Activated CD4-positive, alpha-beta T cell treated with anti-CD3 and anti-CD28 coated beads, Interleukin-2, Interleukin-6, amounts not matched to agents 100 ng/mL and 50 ng/mL, durations not matched to agents 16 hours and 8 hours (primary cell): ENCODE measurements around the gene C6.
"Not testable (repeated sequence)": the region's sequence is repeated elsewhere in the genome, so short reads cannot be mapped to it uniquely, and the experiment has no call there.

Source experiments
- DNase-seq: peaks from one replicate; pipeline ENCODE4 v3.0.0-alpha.2; 2020

Gene C6

DNA sequence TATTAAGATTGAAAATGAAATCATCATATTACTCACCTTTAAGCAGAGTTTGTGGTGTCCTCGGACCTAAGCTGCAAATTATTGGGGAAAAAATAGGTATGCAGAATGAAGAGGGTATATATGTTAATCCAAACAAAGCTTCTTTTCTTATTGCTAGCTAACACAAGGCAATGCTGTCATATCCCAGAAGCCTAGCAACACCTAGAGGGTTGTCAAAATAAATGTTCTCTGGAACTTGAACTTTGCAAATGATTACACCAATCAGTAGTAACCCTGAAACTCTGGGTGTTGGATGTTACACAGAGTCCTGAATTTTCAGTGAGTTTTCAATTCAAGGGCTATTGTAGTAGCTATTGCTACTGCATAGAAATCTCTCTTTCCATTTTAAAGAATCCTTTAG is at the start of gene C6:
TSS of gene C6 (minus strand) at position 193 of the 400 bp plus-strand sequence. CDS start 10,302 bp downstream, outside the sequence.
- no peak for DNase-seq

GRCh38 chr5:41256400-41256799 is 43.1 kb upstream of the C6 start:
- no peak for DNase-seq

GRCh38 chr5:41253109-41253508 is 39.8 kb upstream of the C6 start:
- DNase-seq: no peak

- DNase-seq: no peak
Measured at GRCh38 chr5:41252036-41252435, 38.7 kb upstream of the C6 start.

- DNase-seq: no peak
Measured at GRCh38 chr5:41250351-41250987, 37.1 kb upstream of the C6 start.

DNA sequence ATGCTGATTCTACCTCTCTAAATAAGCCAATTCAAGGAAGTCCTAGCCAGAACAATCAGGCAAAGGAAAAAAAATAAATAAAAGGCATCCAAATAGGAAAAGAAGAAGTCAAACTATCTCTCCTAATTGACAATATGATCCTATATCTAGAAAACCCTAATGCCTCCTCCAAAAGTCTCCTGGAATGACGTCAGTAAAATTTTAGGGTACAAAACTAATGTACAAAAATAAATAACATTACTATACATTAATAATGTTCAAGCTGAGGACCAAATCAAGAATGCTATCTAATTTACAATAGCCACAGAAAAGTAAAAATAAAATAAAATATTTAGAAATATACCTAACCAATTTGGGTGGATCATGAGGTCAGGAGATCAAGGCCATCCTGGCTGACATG is 33.8 kb upstream of the C6 start:
- DNase-seq: no peak

DNA sequence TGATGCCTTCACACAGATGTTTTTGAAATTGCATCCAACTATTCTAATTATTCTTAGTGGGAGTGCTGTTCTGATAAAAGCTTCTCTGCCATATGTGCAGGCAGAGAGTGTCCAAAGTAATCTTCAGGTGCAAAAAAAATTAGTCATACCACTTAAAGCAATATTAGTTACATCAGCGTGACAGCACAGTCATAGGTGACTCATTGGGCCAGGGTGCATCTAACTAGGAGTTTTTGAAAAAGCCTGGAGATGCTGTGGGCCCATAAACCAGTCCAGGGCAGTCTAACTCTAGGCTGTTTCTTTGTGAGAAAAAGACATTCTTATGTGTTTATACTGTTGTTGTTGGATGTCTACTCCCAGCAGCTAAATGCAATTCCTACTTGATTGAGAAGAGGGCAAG is 33.0 kb upstream of the C6 start:
- no peak for DNase-seq

DNA sequence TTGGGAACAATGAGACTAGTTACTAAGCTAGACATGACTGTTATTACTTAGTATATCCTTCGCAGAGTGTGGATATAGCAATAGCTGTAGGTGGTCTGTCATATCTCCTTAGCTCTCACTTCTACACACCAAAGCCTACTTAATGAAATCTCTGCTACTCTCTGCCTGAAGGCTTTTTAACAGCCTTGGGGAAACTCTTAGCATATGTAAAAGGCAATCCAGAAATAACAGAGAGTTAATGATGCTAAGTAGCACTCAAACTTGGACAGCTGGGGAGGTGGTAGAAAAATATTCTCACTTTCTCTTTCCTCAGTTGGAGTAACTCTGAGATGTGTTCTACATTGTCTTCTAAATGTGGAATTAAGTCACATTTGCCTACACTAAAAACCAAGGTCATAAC is 30.2 kb upstream of the C6 start:
- no peak for DNase-seq

DNA sequence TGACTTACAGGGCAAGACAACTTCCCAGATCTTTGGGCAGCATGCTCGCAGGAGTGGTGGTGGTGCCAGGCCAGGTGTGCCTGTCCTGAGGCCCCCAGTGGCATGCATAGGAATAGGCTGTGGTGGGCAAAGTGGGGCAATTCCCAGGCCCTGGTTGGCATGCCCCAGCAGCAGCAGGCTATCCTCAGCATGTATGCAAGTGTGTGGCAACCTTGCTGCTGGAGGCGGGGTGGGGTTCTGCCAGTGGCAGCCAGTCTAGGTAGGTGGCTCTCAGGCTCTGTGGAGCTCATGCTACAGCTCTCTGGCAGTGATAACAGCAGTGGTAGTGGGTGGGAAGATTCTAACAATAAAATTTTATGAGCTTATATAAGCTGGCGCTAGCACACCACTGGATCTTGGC is 27.7 kb upstream of the C6 start:
- no peak for DNase-seq

- DNase-seq: no peak
Measured at GRCh38 chr5:41240390-41240789, 27.1 kb upstream of the C6 start.

DNA sequence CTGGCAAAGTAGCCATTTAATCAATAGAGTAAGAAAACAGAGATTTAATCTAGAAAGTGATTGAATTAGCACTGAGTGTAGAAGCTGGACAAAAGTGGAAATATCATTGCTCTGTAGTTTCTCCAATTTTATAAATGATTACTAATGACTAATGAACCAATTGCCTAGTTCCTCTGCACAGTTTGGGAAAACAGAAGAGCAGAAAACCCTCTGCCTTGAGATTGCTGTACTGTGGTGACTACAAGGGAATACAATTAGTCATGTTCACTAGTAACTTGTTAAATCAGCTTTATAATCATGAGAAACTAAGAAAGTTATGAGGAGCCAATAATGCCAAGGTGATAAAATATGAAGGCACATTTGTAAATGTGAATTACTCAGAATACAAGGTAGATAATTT is 21.1 kb upstream of the C6 start:
- DNase-seq: no peak

DNA sequence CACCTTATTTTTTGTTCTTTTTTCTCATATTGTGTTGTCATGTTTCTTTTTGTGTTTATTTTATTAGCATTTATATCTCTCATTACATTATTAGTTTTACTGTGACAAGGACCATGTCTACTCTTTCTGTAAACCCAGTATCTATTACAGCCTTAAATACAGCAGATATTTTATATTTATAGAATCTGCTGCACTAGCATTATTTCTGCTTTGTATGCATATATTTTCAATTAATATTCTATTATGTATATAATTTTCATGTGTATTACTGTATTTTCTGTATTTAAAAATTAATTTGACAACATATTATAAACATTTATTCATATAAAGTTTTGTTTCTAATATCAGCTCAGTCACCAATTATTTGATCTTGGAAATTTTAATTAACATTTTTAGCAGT is 19.5 kb upstream of the C6 start:
- DNase-seq: no peak

DNA sequence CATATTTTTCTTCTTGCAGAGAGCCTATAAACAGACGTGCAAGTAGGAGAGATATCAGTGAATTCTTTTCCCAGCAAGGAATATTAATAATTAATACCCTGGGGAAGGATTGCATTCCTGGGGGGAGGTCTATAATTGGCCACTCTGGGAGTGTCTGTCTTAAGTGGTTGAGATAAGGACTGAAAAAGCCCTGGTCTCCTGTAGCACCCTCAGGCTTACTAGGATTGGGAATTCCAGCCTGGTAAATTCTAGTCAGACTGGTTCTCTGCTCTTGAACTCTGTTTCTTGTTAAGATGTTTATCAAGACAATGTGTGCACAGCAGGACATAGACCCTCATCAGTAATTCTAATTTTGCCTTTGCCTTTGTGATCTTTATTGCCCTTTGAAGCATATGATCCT is 16.9 kb upstream of the C6 start:
- not testable (repeated sequence) for DNase-seq

- no peak for DNase-seq
Measured at GRCh38 chr5:41223962-41224361, 10.6 kb upstream of the C6 start.

GRCh38 chr5:41219658-41220269 is 6.4 kb upstream of the C6 start:
- DNase-seq: no peak

DNA sequence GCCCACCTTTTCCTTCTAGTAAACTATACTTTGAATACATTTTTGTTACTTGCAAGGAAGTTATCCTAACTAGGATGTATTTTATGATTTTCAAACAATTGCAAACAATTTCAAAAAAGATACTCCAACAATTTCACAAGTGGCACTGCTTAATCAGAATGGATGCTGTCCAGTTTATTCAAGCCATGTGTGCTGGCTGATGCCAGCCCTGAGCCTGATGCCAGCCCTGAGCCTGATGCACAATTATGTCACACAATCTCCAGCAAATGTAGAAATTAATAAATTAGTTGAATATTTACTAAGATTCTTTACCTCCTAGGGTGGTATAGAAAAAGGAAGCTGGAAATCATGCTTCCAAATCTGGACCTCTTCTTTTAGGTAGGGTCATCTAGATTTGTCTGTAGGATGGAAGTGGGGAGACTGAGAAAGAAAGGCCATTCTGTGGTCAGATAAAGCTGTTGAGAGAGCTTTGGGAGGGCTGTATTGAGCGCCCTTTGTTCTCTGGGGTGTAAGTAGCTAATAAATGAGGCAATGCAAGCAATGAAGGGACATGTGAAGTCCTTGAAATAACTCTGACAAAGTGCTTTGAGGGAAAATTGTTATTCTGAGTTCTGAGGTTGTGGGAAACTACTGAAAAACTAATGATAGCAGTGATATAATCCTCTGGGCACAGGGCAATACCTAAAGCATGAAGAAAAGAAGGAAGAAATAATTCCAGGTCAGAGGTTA is 5.8 kb upstream of the C6 start:
- DNase-seq: no peak

DNA sequence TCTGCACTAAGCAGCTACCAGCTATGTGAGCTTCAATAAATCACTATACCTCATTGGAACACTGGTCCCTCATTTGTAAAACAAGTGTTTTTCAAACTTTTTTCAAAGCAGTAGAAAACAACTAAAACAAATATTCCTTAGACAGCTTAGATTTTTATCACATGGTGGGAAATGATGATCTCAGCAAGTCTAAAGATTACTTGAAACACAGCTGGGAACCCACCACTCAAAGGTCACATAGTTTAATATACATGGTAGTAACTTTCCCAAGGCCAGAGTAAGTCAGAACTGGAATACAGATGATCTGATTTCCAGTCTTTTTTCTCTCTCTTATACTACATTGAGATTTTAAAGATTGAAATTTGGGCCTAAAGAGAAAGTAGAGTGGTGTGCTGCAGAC is 850 bp upstream of the C6 start:
- DNase-seq: no peak

GRCh38 chr5:41212935-41213334 is 397 bp downstream of the C6 start:
- DNase-seq: no peak

DNA sequence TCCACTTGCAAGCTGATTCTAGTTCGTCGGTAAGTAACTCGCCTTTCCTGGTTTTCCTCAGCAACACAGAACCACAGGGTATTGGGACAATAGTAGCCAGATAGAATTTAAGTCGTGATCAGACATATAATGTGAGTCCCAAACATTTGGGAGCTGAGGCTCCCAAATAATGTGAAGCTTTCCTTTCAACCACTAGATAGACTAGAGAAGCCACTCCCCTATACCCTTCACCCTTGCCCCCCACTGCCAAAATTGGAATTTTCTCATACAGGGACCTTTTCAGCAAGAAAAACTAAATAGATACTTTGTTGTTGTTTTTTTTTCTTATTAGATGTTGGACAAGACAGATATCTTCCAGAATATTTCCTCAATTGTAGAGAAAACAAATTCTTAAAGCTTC is 1.9 kb downstream of the C6 start:
- DNase-seq: no peak

DNA sequence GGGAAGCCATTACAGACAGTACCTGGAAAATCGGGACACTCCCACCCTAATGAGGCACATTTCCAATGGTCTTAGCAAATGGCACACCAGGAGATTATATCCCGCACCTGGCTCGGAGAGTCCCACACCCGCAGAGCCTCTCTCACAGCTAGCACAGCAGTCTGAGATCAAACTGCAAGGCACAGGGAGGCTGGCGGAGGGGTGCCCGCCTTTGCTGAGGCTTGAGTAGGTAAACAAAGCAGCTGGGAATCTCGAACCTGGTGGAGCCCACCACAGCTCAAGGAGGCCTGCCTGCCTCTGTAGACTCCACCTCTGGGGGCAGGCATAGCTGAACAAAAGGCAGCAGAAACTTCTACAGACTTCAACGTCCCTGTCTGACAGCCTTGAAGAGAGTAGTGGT is 7.9 kb downstream of the C6 start:
- DNase-seq: not testable (repeated sequence)

- no peak for DNase-seq
Measured at GRCh38 chr5:41203033-41203432, 10.3 kb downstream of the C6 start.

GRCh38 chr5:41201082-41201772 is 12.1 kb downstream of the C6 start:
- DNase-seq: no peak

DNA sequence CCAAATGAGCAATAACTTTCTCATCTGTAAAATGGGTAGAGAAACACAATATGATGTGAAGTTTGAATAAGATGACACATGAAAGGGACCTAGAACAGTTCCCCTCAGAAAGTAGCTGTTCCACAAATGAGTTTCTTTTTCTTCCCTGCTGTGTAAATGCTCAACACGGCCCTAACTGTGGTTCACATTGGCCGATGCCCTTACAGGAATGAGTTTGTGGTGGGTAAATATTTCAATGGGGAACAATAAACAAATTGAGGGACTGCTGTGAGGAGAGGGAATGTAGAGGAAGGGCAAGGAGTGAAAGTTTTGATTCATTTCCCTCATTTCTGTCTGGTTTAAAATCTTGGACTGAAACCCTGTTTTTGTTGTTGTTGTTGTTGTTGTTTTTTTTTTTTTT is 12.8 kb downstream of the C6 start:
- no peak for DNase-seq

DNA sequence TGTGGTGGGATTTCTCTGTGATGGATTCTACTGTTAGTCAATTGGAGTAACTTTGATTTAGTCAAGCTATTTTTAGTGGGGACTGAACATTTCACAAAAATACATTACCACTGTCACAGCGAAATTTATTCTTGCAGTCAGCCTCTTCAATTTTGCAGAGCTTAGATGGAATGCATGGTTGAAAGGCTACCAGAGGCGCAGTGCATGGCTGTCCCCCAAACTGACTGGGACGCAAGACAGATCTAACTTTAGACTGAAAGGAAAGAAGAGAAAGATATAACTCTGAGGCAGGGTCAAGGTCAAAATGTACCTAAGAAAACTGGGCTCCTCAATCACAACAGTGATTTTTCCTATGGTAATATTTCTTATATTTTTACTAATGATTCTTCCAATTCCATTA is 13.7 kb downstream of the C6 start:
- no peak for DNase-seq
